Measurements from ENCODE around the gene LRRIQ3. TPM values are rescaled to one million over a fixed set of nuclear protein-coding genes. Genes with fewer than 3 reads are reported as not detected.

Gene LRRIQ3
- total and polyA plus RNA-seq, 8 donors, result 0.20 to 2.2 (median 0.50) TPM; not detected in 4

DNA sequence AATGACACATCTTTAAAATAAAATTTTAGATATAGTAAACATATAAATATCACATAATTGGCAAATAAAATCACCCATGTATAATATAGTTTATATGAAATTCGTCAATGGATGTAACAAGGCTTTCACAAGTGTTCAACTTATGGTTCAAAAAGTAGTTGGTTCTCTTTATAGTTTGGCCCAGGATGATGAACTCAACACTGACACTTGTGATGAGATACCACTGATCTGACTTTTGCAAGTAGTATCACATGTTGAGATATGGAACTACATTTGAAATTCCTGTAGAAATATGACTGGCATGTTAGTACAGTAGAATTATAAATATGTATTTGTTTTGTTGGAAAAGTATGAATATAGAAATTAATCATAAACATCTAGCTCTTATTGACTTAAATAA, 39.1 kb upstream of the LRRIQ3 start:
- Histone ChIP-seq H3K27ac (no peak overlapping the region), H3K9me3 (no peaks in the 10 kb centered on the region), H3K27me3 (no peaks in the 10 kb centered on the region), H3K4me3 (no peak overlapping the region), H3K36me3 (no peaks in the 10 kb centered on the region), H3K4me1 (no peaks in the 10 kb centered on the region)
- 71 to 90% (median 79%) methylated on average over 1 of the region's 1 CpG for WGBS, 5 donors
- no peak for DNase-seq
- intact Hi-C loops (cut with DNase I; ENCODE audit: low total_unique reads), result no loop called here
- TF ChIP-seq EP300 (IDR thresholded peaks at IDR 0.05) (no peak), POLR2A (IDR thresholded peaks at IDR 0.05) (no peak), POLR2AphosphoS5 (IDR thresholded peaks at IDR 0.05) (no peak)
- TF ChIP-seq, protein P1, sequence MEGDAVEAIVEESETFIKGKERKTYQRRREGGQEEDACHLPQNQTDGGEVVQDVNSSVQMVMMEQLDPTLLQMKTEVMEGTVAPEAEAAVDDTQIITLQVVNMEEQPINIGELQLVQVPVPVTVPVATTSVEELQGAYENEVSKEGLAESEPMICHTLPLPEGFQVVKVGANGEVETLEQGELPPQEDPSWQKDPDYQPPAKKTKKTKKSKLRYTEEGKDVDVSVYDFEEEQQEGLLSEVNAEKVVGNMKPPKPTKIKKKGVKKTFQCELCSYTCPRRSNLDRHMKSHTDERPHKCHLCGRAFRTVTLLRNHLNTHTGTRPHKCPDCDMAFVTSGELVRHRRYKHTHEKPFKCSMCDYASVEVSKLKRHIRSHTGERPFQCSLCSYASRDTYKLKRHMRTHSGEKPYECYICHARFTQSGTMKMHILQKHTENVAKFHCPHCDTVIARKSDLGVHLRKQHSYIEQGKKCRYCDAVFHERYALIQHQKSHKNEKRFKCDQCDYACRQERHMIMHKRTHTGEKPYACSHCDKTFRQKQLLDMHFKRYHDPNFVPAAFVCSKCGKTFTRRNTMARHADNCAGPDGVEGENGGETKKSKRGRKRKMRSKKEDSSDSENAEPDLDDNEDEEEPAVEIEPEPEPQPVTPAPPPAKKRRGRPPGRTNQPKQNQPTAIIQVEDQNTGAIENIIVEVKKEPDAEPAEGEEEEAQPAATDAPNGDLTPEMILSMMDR (IDR thresholded peaks at IDR 0.05), result no peak

DNA sequence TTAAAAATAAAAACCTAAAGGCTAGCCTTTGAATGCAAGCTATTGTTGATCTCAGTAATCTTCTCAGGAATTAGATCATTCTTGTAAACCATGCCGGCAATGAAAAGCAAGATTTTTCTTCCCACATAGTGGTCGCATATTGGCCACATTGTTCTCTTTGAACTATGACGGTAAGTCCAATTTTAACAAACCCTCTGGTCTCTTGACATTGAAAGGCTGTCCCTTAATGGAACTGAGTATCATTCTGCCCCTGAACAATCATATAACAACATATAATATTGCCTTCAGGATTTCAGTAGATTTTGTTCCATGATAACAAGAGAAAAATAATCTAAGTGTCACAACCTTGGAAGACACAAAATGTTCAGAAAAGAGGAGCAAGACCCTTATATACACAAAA, 38.5 kb upstream of the LRRIQ3 start:
- no peak overlapping the region for H3K27ac ChIP-seq
- no peaks in the 10 kb centered on the region for H3K9me3 ChIP-seq
- H3K4me3 ChIP-seq, result no peak overlapping the region
- intact Hi-C loops (cut with DNase I; ENCODE audit: low total_unique reads), result no loop called here
- no peaks in the 10 kb centered on the region for H3K27me3 ChIP-seq
- H3K4me1 ChIP-seq, result no peaks in the 10 kb centered on the region
- TF ChIP-seq EP300 (IDR thresholded peaks at IDR 0.05) (no peak), POLR2AphosphoS5 (IDR thresholded peaks at IDR 0.05) (no peak), POLR2A (IDR thresholded peaks at IDR 0.05) (no peak)
- TF ChIP-seq, protein P1 (IDR thresholded peaks at IDR 0.05), result no peak
- H3K36me3 ChIP-seq, result no peaks in the 10 kb centered on the region
- WGBS, 5 donors, result 88 to 96% (median 95%) methylated on average over 3 of the region's 3 CpGs
- DNase-seq, result no peak

DNA sequence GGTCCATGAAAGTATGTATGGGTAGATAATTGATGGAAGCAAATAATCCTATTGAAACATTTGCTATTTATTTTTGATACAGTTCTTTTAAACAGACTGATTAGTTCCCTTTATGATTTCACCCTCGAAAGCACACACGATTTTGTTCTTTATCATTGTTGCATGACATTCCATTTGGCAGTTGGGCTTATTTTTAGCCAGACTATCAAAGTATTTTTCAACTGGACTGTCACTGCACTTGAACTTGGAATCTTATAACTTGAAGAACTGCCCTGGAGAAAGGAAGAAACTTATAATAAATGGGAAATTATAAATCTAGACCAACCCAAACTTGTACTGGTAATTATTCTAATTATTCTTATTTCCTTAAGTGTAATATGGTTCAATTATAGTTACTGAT, 37.2 kb upstream of the LRRIQ3 start, which contains the start of gene TNNI3K:
Gene TNNI3K (plus strand): TSS at position 235 of the 400 bp plus-strand sequence. CDS start 65 bp downstream, at position 300.
- TF ChIP-seq, protein P1 (IDR thresholded peaks at IDR 0.05), result no peak
- TF ChIP-seq EP300 (IDR thresholded peaks at IDR 0.05), result no peak
- no peak for TF ChIP-seq POLR2A (IDR thresholded peaks at IDR 0.05)
- TF ChIP-seq POLR2AphosphoS5 (IDR thresholded peaks at IDR 0.05), result no peak

DNA sequence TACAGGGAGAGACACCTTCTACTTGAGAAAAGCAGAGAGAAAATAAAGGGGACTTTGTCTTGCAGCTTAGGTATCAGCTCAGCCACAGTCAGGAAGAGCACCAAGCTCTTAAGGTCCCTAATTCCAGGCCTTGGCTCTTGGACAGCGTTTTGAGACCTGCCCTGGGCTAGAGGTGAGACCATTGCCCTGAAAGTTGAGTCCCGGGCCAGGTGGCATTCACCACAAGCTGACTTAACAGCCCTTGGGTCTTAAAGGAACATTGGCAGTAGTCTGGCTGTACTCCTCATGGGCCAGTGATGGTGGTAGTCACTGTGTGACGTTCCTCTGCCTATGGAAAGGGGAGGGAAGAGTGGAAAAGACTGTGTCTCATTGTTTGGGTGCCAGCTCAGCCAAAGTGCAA, 25.5 kb upstream of the LRRIQ3 start:
- WGBS, 5 donors, result 63 to 81% (median 74%) methylated on average over 3 of the region's 3 CpGs
- intact Hi-C loops (cut with DNase I; ENCODE audit: low total_unique reads), result loop anchor here (10.0 kb wide), 1 partner anchor 49 kb away; no protein-coding TSS in a partner anchor
- Histone ChIP-seq H3K27ac (no peak overlapping the region), H3K9me3 (peaks cover 0 to 42% (median 19%) of the 10 kb centered on the region in 4 donors), H3K4me1 (no peaks in the 10 kb centered on the region), H3K4me3 (no peak overlapping the region), H3K36me3 (no peaks in the 10 kb centered on the region), H3K27me3 (no peaks in the 10 kb centered on the region)
- no peak for DNase-seq
- TF ChIP-seq, protein P1 (IDR thresholded peaks at IDR 0.05), result no peak
- no peak for TF ChIP-seq POLR2A (IDR thresholded peaks at IDR 0.05)
- no peak for TF ChIP-seq POLR2AphosphoS5 (IDR thresholded peaks at IDR 0.05)
- TF ChIP-seq EP300 (IDR thresholded peaks at IDR 0.05), result no peak

More for the DNA sequence above, 37.2 kb upstream of the LRRIQ3 start, which contains the start of gene TNNI3K:
- Histone ChIP-seq H3K27ac (no peak within 1 kb of the TSS), H3K9me3 (no peaks in the 10 kb centered on the region), H3K4me1 (no peaks in the 10 kb centered on the region), H3K4me3 (no peak within 1 kb of the TSS), H3K36me3 (no peaks in the 10 kb centered on the region), H3K27me3 (no peaks in the 10 kb centered on the region)
- DNase-seq, result no peak
- intact Hi-C loops (cut with DNase I; ENCODE audit: low total_unique reads), result no loop called here
- whole genome bisulfite sequencing, 5 donors, result 27 to 45% (median 40%) methylated on average over 2 of the region's 2 CpGs

Measured in stomach (tissue), 9 donors.